Naive thymus-derived CD8-positive, alpha-beta T cell (primary cell): Measurements from ENCODE around the gene PARVG. TPM values are rescaled to one million over a fixed set of nuclear protein-coding genes. Genes with fewer than 3 reads are reported as not detected.

ENCODE experiments used
- ATAC-seq, 2 donors: fragments of 150-1000 bp; cut with Tn5 transposase in 1 of 2; sonication (Bioruptor Pico), chemical (Tn5 transposase) in 1 of 2; 1 replicate in 1 of 2; 2 replicates in 1 of 2; pipeline ENCODE4 v1.10.0; 2021; ENCODE audit warnings: mild to moderate bottlenecking in 2 of 2, moderate library complexity in 2 of 2
- POLR2A ChIA-PET: fragments of 350-600 bp; sonication (Branson Sonifier 250); formaldehyde crosslinking; loops from one replicate; lab custom pipeline; 2021; ENCODE audit warnings: antibody characterized with exemption; lab: Charles Lee
- DNase-seq, 10 donors: peaks; one replicate each; pipeline versions ENCODE4 v3.0.0 to v3.0.0-alpha.2; 2020 to 2022
- H3K27ac Mint-ChIP-seq, 10 donors: one replicate each; pipeline ENCODE4 v1.8.0; 2020 to 2022; ENCODE audit warnings: mild to moderate bottlenecking in 10 of 10, mixed read lengths in 10 of 10, moderate library complexity in 4 of 10, inconsistent platforms in 1 of 10
- H3K27me3 Mint-ChIP-seq, 5 donors: one replicate each; pipeline ENCODE4 v1.8.0; 2021 to 2022; ENCODE audit warnings: mixed read lengths in 5 of 5
- H3K36me3 Mint-ChIP-seq, 3 donors: one replicate each; pipeline ENCODE4 v1.8.0; 2020 to 2022; ENCODE audit warnings: mixed read lengths in 3 of 3, mild to moderate bottlenecking in 2 of 3, inconsistent platforms in 1 of 3
- H3K4me1 Mint-ChIP-seq, 4 donors: one replicate each; pipeline ENCODE4 v1.8.0; 2021 to 2022; ENCODE audit warnings: mixed read lengths in 4 of 4
- H3K4me3 Mint-ChIP-seq, 10 donors: one replicate each; pipeline ENCODE4 v1.8.0; 2020 to 2022; ENCODE audit warnings: mild to moderate bottlenecking in 10 of 10, mixed read lengths in 10 of 10, moderate library complexity in 6 of 10, inconsistent platforms in 1 of 10
- H3K9me3 Mint-ChIP-seq, 9 donors: one replicate each; pipeline ENCODE4 v1.8.0; 2020 to 2022; ENCODE audit warnings: mixed read lengths in 9 of 9, mild to moderate bottlenecking in 3 of 9, inconsistent platforms in 1 of 9, moderate library complexity in 1 of 9
- polyA plus RNA-seq, 3 donors: library from polyadenylated mRNA; unstranded; fragments of 300-500 nt; fragmentation: Illumina TruSeq; gene quantifications; one replicate each; pipeline ENCODE4 v1.2.3, GENCODE V29; 2021
- total RNA-seq, 8 experiments: library from RNA in 2 of 8; stranded (reverse) in 2 of 8; gene quantifications; one replicate each; pipeline ENCODE4 v1.2.3 and lab custom pipeline; 2021 to 2026

PARVG gene
- total and polyA plus RNA-seq, 5 experiments from 2014 or later = 60.6 to 229 (median 77.8) TPM

GRCh38 chr22:44143579-44143978, 37.1 kb upstream of the PARVG start:
- peak overlapping the region in 1 of 10 donors; percentile 77 for H3K27ac Mint-ChIP-seq
- no peak for ATAC-seq
- peaks cover 0 to 3% (median 0%) of the 10 kb centered on the region in 4 donors for H3K4me1 Mint-ChIP-seq
- DNase-seq = no peak
- POLR2A ChIA-PET = no interaction called here
- peaks cover 0 to 4% (median 0%) of the 10 kb centered on the region in 5 donors for H3K27me3 Mint-ChIP-seq
- H3K4me3 Mint-ChIP-seq = no peak overlapping the region
- H3K36me3 Mint-ChIP-seq = peaks cover 0 to under 1% (median 0%) of the 10 kb centered on the region in 3 donors
- H3K9me3 Mint-ChIP-seq = peaks cover 0 to 8% (median 0%) of the 10 kb centered on the region in 9 donors

DNA sequence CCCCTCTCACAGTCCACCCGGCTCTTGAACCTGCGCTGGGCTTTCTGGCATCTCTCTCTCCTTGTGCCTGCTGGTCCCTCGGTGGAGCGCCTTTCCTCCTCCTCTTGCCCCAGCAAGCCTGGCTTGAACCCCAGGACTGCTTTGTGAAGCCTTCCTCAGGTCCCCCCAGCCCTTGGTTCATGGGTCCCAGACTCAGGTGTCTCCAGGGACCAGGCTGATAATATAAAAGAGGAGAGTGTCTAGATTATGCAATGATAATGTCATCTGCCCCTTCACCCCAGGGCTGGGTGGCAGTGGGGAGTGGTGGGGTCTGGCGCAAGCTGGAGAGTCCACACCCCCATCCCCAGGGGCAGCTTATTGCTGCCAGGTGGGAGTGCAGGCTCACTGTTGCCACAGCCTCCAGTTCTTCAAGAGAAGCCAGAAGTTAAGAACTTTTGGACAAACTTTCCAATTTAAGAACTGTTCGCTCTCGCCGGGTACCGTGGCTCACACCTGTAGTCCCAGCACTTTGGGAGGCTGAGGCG, 36.6 kb upstream of the PARVG start:
- DNase-seq = no peak
- Mint-ChIP-seq H3K27me3 (peaks cover 0 to 4% (median 0%) of the 10 kb centered on the region in 5 donors), H3K9me3 (peaks cover 0 to 6% (median 0%) of the 10 kb centered on the region in 9 donors), H3K4me1 (peaks cover 0 to 3% (median 0%) of the 10 kb centered on the region in 4 donors), H3K4me3 (no peak overlapping the region), H3K27ac (peak overlapping the region in 1 of 10 donors; percentile 77), H3K36me3 (no peaks in the 10 kb centered on the region)
- POLR2A ChIA-PET = no interaction called here
- no peak for ATAC-seq

- ATAC-seq (no peak), DNase-seq (no peak)
- H3K9me3 Mint-ChIP-seq = no peaks in the 10 kb centered on the region
- POLR2A ChIA-PET = no interaction called here
- H3K4me1 Mint-ChIP-seq = peaks cover 0 to 3% (median 0%) of the 10 kb centered on the region in 4 donors
- no peaks in the 10 kb centered on the region for H3K36me3 Mint-ChIP-seq
- peaks cover 0 to 11% (median 0%) of the 10 kb centered on the region in 5 donors for H3K27me3 Mint-ChIP-seq
- peak overlapping the region in 1 of 10 donors; percentile 41 for H3K27ac Mint-ChIP-seq
- no peak overlapping the region for H3K4me3 Mint-ChIP-seq
Observed at GRCh38 chr22:44145544-44145943, 35.2 kb upstream of the PARVG start.

GRCh38 chr22:44146088-44146861, 34.5 kb upstream of the PARVG start:
- no peak for DNase-seq
- H3K4me3 Mint-ChIP-seq = no peak overlapping the region
- H3K4me1 Mint-ChIP-seq = peaks cover 0 to 3% (median 0%) of the 10 kb centered on the region in 4 donors
- POLR2A ChIA-PET = no interaction called here
- peak overlapping the region in 3 of 10 donors; percentile 38 to 88 (median 80) for H3K27ac Mint-ChIP-seq
- no peaks in the 10 kb centered on the region for H3K36me3 Mint-ChIP-seq
- ATAC-seq = no peak
- peaks cover 0 to 11% (median 0%) of the 10 kb centered on the region in 5 donors for H3K27me3 Mint-ChIP-seq
- H3K9me3 Mint-ChIP-seq = no peaks in the 10 kb centered on the region

- ATAC-seq = no peak
- Mint-ChIP-seq H3K27me3 (peaks cover 0 to 11% (median 0%) of the 10 kb centered on the region in 5 donors), H3K27ac (peak overlapping the region in 1 of 10 donors; percentile 88), H3K36me3 (no peaks in the 10 kb centered on the region), H3K4me1 (peaks cover 0 to 3% (median 0%) of the 10 kb centered on the region in 4 donors), H3K9me3 (no peaks in the 10 kb centered on the region), H3K4me3 (peak overlapping the region in 1 of 10 donors; percentile 45)
- POLR2A ChIA-PET = no interaction called here
- no peak for DNase-seq
Observed at GRCh38 chr22:44147008-44147645, 33.6 kb upstream of the PARVG start.

DNA sequence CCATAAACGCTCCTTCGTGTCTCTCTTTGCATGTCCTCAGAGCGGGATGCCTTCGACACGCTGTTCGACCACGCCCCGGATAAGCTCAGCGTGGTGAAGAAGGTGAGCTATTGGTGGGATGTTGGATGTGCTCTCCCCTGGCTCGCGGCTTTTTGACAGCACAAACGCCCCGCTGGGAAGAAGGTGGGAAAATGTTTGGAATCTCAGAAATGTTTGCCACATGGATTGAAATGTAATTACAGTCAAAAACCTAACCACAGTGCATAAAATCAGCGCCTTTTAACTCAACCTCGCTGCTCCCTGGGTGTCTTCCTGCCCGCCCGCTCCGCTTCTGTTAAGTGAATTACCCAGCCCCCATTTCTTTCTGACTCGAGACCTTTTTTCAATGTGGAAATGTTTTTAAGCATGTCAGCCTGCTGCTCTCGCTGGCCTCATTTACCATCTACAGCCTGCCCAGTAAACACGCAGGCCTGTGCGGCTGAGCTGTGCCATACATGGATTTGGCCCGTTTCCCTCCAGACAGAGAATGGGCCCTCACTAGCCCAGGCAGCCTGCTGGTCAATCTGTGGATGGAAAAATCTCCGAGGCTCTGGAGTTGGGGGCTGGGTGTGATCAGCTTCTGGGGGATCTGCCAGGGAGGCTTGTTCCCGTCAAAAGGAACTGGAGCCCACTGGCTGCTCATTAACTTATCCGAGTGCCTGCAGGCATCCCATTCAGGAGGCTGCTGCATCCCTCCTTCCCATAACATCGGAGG, 32.7 kb upstream of the PARVG start:
- no peak for DNase-seq

GRCh38 chr22:44151676-44152075, 29.0 kb upstream of the PARVG start:
- Mint-ChIP-seq H3K4me3 (no peak overlapping the region), H3K36me3 (no peaks in the 10 kb centered on the region), H3K27ac (no peak overlapping the region), H3K4me1 (no peaks in the 10 kb centered on the region), H3K9me3 (no peaks in the 10 kb centered on the region), H3K27me3 (peaks cover 0 to 9% (median 0%) of the 10 kb centered on the region in 5 donors)
- POLR2A ChIA-PET = interaction anchor here (0.6 kb wide), 1 partner anchor 990 kb away, joined by 4 read pairs; no protein-coding TSS in a partner anchor
- no peak for ATAC-seq
- DNase-seq = no peak

More for the DNA sequence above, 32.7 kb upstream of the PARVG start:
- peaks cover 0 to 11% (median 0%) of the 10 kb centered on the region in 5 donors for H3K27me3 Mint-ChIP-seq
- H3K4me1 Mint-ChIP-seq = peaks cover 0 to 3% (median 0%) of the 10 kb centered on the region in 4 donors
- no peak overlapping the region for H3K27ac Mint-ChIP-seq
- no peaks in the 10 kb centered on the region for H3K36me3 Mint-ChIP-seq
- POLR2A ChIA-PET = no interaction called here
- ATAC-seq = no peak
- H3K4me3 Mint-ChIP-seq = no peak overlapping the region
- H3K9me3 Mint-ChIP-seq = no peaks in the 10 kb centered on the region

DNA sequence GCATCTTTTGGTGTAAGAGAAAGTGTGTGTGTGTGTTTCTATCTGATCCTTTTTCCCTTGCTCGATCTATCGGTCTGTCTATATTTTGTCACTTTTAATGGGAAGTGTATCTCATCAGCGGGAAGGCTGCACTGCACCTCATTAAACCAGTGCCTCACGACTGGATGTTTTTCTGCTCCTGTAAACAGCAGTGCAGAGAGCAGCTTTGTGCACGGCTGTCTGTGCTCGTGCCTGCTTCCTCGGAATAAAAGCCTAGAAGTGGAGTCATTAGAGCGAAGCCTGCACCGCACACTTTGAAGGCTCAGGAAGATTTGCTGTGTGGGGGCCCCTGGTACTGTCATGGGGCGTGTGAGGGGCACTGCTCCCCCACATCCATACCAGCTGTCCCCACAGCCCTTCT, 27.0 kb upstream of the PARVG start:
- no peak overlapping the region for H3K4me3 Mint-ChIP-seq
- H3K9me3 Mint-ChIP-seq = no peaks in the 10 kb centered on the region
- DNase-seq = peak in 1 of 10 donors; percentile 35
- ATAC-seq = no peak
- peaks cover 0 to 3% (median 0%) of the 10 kb centered on the region in 3 donors for H3K36me3 Mint-ChIP-seq
- no peaks in the 10 kb centered on the region for H3K4me1 Mint-ChIP-seq
- POLR2A ChIA-PET = no interaction called here
- H3K27me3 Mint-ChIP-seq = peaks cover 0 to 7% (median 0%) of the 10 kb centered on the region in 5 donors
- H3K27ac Mint-ChIP-seq = no peak overlapping the region

DNA sequence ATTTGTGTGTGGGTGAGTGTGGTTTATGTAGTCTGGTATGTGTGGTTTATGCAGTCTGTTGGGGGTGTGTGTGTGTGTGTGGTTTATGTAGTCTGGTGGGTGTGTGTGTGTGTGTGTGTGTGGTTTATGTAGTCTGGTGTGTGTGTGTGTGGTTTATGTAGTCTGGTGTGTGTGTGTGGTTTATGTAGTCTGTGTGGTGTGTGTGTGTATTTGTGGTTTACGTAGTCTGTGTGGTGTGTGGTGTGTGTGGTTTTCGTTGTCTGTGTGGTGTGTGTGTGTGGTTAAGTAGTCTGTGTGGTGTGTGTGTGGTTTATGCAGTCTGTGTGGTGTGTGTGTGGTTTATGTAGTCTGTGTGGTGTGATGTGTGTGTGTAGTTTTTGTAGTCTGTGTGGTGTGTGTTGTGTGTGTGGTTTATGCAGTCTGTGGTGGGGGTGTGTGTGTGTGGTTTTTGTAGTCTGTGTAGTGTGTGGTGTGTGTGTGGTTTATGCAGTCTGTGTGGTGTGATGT, 26.2 kb upstream of the PARVG start:
- POLR2A ChIA-PET = no interaction called here
- peaks cover 0 to 4% (median 0%) of the 10 kb centered on the region in 5 donors for H3K27me3 Mint-ChIP-seq
- no peak overlapping the region for H3K27ac Mint-ChIP-seq
- ATAC-seq (peak in 1 of 2 donors; percentile 54), DNase-seq (peak in 3 of 10 donors; percentile 1 to 4 (median 4))
- peaks cover 0 to 3% (median 0%) of the 10 kb centered on the region in 3 donors for H3K36me3 Mint-ChIP-seq
- H3K4me3 Mint-ChIP-seq = no peak overlapping the region
- no peaks in the 10 kb centered on the region for H3K4me1 Mint-ChIP-seq
- no peaks in the 10 kb centered on the region for H3K9me3 Mint-ChIP-seq

- no peaks in the 10 kb centered on the region for H3K4me1 Mint-ChIP-seq
- DNase-seq (peak in 1 of 10 donors; percentile 23), ATAC-seq (peak in 1 of 2 donors; percentile 35)
- POLR2A ChIA-PET = no interaction called here
- no peak overlapping the region for H3K4me3 Mint-ChIP-seq
- H3K36me3 Mint-ChIP-seq = peaks cover 0 to 3% (median 0%) of the 10 kb centered on the region in 3 donors
- H3K27ac Mint-ChIP-seq = no peak overlapping the region
- peaks cover 0 to 2% (median 0%) of the 10 kb centered on the region in 5 donors for H3K27me3 Mint-ChIP-seq
- H3K9me3 Mint-ChIP-seq = no peaks in the 10 kb centered on the region
Observed at GRCh38 chr22:44155115-44155514, 25.6 kb upstream of the PARVG start.

- Mint-ChIP-seq H3K36me3 (peaks cover 0 to 3% (median 0%) of the 10 kb centered on the region in 3 donors), H3K27me3 (no peaks in the 10 kb centered on the region), H3K4me3 (peak overlapping the region in 1 of 10 donors; percentile 45), H3K27ac (peak overlapping the region in 1 of 10 donors; percentile 43), H3K4me1 (peaks cover 0 to 2% (median under 1%) of the 10 kb centered on the region in 4 donors), H3K9me3 (no peaks in the 10 kb centered on the region)
- POLR2A ChIA-PET = no interaction called here
- DNase-seq (no peak), ATAC-seq (no peak)
Observed at GRCh38 chr22:44157916-44158618, 22.7 kb upstream of the PARVG start.
